HG02870 (cell line): ENCODE results near the gene USP43.

ENCODE experiments used
- ATAC-seq: cut with Tn5 transposase; IDR thresholded peaks from one replicate; pipeline ENCODE4 v1.9.1; 2021; ENCODE audit warnings: mild to moderate bottlenecking, moderate library complexity; ENCODE audit not compliant: unreplicated experiment

USP43 gene

DNA sequence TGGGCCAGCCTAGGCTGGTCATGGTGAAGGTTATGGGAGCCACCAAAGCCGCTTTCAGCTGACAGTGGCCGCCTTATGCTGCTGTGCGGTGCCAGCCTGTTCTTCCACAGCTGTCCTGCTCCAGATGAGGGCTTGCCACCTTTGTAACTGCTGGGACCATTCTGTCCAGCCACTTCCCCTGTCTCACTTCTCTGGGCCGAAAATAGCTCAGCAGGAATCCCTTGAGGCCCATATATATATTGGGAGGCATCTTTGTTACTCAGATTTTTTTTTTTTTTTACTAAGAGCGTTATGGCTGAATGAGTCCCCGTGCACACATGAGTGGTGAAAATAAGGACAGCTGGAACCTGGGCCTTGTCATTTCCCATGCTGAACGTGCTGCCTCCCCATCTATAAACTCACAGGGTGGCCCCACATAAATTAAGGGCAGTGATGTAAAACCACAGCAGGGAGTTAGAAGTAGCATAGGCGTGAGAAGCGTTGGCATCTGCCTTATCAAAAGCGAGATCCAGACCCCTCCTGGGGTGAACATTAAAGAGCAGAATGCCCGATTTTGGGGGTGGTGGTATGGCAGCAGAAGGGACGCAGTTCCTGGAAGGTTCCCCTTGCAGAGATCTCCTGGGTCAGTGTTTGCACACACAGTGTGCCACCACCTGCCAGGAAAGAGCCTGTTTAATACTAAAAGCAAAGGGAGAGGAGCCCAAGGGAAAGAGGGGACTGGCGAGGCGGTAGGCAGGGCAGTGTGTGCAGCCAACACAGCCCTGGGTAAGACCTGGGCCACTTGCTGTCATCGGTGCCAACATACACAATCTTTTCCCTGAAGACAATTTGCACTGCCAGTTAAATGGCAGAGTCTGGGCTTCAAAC, 57.8 kb downstream of the USP43 start:
- ATAC-seq = no peak

DNA sequence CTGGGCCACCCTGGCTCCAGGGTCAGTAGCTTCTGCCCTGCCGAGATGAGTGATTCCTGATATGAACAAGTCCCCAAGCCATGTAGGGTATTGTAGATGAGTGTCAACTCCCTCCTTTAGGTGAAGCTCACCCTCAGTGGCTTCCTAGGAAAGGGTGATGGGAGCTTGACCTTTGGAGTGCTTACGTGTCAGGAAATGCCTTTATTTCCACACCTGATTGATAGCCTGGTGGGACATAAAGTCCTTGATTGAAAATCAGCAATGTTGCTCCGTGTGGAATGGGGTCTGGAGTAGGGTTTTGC, 58.4 kb downstream of the USP43 start:
- no peak for ATAC-seq

DNA sequence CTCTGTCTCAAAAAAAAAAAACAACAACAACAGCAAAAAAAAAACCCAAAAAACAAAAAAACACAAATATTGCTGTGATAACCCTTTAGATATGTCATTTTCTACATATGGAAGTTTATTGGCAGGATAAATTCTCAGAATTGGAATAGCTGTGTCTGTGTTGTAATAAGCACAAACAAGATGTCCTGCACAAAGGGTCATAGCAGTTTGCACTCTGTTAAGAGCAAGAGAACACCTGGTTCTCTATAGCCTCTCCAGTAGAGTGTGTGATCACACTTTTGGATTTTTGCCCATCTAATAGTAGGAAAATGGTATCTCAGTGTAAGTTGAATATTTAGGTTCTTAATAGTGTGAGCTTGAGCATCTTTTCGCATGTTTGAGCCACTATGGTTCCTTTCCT, 60.4 kb downstream of the USP43 start:
- ATAC-seq = no peak

DNA sequence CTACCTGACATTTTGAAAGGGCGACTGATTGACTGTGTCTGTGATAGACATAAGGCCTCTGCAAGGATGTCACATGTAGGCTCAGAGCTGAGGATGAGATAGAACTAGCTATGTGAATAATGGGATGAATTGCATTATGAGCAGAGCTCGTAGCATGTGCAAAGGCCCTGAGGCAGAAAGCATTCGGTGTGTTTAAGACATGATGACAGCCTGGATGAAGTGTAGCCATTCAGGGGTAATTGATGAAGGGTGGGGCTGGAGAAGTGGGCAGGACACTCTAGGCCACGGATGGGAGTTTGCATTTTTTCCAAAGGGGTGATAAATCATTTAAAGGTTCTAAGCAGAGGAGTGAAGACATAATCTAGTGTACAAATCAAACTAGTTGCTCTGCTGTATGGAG, 62.6 kb downstream of the USP43 start:
- ATAC-seq = no peak

DNA sequence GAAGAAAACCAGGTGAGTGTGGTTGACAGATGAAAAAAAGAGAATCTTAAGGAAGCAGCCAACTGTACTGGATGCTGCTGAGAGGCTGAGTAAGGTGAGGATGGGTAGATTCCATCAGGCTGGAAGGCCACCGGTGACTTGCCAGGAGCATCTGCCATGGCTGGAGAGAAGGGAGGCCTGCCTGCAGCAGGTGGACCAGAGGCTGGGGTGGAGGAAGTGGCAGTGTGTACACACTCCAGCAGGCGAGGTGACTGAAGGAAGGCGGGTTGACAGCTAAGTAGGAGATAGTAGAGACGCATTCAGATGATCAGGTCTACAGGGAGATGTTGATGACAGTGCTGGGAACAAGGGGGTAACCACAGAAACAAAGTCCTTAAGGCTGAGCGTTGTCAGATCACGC, 69.5 kb downstream of the USP43 start:
- no peak for ATAC-seq

DNA sequence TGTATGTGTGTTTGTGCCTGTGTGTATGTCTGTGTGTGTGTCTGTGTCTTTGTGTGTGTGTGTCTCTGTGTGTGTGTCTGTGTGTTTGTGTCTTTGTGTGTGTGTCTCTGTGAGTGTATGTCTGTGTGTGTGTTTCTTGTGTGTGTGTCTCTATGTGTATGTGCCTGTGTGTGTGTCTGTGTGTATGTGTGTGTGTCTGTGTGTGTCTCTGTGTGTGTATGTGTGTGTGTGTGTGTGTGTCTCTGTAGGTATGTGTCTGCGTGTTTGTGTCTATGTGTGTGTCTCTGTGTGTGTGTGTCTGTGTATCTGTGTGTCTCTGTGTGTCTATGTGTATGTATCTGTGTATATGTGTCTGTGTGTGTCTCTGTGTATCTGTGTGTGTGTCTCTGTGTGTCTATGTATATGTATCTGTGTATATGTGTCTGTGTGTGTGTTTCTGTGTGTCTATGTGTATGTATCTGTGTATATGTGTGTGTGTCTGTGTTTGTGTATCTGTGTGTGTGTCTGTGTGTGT, 70.2 kb downstream of the USP43 start:
- ATAC-seq = no peak

DNA sequence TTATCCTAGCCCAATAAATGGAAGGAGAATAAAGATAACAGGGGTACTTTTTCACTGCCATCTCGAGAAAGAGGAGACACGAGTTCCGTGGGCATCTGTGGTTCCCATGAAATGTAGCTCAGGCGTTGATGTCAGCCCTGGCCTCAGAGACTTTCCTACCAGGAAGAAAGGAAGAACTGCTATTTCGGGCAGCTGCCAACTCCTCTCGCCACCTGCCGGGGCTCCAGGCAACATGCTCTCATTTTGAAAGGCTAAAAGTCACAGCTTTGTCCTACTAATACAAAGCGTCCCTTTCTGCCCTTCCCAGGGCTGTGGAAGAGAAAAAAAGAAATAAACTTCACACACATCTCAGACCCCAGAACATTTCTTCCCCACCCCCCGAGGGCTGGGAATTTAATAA, 80.3 kb downstream of the USP43 start:
- ATAC-seq = no peak

DNA sequence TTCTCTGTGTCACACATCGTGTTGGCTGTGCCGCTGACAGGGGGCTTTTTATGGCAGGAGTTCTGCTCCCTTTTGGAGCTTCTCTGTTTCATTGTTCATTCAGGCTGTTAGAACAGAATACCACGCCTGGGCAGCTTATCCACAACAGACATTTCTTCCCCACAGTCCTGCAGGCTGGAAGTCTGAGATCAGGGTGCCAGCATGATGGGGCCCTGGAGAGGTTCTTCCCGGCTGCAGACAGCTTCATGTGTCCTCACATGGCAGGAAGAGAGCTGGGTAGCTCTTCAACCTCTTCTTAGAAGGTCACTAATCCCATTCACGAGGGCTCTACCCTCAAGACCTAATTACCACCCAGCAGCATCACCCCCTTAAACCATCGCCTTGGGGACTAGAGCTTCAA, 81.0 kb downstream of the USP43 start:
- no peak for ATAC-seq

DNA sequence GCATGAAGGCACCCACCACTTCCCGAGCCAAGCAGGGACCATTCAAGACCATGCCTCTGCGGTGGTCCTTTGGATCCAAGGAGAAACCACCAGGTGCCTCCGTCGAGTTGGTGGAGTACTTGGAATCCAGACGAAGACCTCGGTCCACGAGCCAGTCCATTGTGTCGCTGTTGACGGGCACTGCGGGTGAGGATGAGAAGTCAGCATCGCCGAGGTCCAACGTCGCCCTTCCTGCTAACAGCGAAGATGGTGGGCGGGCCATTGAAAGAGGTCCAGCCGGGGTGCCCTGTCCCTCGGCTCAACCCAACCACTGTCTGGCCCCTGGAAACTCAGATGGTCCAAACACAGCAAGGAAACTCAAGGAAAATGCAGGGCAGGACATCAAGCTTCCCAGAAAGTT, 82.7 kb downstream of the USP43 start:
- no peak for ATAC-seq

DNA sequence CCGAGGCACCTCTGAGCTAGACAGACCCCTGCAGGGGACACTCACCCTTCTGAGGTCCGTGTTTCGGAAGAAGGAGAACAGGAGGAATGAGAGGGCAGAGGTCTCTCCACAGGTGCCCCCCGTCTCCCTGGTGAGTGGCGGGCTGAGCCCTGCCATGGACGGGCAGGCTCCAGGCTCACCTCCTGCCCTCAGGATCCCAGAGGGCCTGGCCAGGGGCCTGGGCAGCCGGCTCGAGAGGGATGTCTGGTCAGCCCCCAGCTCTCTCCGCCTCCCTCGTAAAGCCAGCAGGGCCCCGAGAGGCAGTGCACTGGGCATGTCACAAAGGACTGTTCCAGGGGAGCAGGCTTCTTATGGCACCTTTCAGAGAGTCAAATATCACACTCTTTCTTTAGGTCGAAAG, 83.2 kb downstream of the USP43 start:
- ATAC-seq = no peak

DNA sequence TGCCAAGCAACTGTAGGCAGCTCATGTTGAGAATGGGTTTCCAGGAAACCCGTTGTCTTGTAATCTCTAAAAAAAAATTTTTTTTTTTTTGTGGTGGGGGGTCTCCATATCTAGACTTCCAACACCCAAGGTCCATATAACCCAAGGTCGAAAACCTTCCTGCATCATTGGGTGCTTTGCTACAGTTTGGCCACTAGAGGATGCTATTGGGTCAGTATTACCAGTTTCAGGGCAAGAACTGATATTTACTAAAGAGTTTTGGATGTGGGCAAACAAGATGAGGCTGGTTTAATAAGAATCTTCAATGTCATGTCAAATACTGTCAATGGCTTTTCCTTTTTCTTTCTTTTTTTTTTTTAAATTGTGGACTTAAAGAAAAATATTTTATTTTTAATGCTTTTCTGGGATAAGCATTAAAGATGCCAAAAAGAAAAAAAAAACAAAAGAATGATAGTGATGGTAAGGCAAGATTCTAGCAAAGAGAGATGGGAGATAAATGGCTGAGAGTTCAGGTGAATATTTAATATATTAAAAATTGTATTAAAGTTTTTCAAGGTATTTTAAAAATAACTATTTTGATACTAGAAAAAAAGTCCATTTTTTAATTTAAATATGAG, 83.8 kb downstream of the USP43 start:
- no peak for ATAC-seq

DNA sequence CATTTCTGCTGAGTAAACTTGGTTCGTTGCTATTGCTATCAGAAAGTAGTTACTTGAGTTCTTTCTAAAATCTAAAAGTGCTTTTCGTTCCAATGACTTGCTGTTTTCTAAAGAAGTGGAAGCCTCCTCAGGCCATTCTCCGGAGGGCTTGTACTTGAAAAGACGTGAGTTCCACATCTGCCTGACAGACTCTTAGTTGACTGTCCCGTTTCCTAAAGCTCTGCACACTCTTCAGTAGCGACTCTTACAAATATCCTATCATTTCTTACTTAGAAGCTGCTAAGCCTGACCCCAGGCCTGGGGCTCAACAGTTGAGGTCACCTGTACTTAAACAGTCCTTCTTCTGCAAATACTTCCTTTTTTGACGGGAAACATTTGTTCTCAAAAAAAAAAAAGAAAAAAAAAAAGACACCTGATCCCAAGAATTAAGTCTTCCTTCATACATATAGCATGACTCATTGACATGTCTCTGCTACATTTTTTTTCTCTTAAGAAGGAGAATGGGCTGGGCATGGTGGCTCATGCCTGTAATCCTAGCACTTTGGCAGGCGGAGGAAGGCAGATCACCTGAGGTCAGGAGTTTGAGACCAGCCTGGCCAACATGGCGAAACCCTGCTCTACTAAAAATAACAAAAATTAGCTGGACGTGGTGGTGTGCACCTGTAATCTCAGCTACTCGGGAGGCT, 84.6 kb downstream of the USP43 start:
- no peak for ATAC-seq

DNA sequence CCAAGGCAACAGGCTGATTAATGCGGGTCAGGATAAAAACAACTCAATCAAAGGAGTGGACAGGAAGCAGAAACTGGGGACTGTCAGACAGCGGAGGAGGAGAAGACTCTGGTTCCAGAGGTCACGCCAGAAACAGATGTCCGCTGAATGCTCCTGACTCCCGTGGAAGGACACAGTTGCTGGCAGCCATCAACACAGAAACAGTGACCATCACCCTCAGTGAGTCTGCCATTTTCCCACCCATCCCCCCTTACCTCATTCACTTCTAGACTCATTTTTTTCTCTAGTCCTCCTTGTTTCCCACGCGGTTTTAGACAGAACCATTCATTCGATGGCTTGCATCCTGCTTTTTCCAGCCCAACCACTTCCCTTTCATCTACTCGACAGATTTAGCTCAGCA, 105.2 kb downstream of the USP43 start:
- ATAC-seq = no peak

DNA sequence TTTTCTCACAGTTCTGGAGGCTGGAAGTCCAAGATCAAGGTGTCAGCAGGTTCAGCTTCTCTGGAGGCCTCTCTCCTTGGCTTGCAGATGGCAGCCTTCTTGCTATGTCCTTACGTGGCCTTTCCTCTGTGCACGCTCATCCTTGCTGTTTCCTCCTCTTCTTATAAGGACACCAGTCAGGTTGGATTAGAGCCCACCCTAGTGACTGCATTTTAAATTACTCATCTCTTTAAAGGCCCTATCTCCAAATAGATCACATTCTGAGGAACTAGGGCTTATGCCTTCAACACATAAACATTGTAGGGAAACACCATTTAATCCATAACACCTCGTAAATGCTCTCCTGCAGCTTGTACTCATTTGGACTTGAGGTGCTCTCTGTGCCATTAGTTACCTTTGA, 109.8 kb downstream of the USP43 start:
- ATAC-seq = no peak

DNA sequence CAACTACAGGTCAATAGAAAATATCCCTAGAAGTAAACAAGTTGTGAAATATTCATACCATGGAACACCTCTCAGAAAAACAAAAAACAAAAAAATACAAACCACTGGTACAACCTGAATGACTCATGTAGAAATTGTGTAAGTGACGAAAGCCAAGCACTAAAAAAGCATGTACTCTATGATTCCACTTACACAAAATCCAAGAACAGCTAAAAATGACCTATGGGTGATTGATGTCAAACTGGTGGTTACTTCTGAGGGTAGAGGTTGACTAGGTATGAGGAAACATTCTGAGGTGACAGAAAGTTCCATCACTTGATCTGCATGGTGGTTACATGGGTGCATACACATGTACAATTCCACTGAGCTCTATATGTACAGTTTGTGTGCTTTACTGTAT, 114.9 kb downstream of the USP43 start:
- ATAC-seq = no peak

DNA sequence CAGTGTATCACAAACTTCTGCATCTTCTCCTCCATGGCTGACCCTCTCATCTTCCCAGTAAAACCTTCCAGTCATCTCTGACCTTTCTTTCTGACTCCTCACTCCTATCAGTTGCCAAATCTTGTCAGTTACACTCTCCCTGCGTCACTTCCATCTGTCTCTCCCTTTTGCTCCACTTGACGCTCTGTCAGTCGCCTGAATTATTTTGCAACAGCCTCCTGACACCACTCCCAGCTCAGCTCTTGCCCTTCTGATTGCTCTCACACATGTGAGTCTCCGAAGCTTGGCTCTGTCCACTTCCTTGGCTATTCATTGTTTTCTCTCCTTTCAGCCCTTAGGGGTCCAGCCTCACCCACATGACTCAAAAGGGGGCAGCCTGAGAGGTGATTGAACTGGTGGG, 118.3 kb downstream of the USP43 start:
- no peak for ATAC-seq

DNA sequence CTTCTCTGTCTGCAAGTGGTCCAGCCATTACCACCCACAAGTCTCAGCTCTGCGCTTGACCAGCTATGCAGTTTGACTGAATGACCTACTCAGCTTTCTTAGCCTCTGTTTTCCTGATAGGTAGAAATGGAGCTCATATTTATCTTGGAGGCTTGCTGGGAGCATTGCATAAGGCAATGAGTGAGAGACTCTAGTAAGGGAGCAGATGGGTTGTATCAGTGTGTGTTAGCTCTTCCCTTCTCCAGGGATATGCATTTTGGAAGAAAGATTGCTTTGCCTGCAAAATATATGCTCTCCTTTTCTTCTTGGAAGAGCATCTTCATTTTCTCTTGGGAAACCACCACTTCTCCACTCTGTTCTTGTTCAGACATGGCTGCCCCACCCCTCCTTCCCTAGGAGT, 120.0 kb downstream of the USP43 start:
- ATAC-seq = no peak

DNA sequence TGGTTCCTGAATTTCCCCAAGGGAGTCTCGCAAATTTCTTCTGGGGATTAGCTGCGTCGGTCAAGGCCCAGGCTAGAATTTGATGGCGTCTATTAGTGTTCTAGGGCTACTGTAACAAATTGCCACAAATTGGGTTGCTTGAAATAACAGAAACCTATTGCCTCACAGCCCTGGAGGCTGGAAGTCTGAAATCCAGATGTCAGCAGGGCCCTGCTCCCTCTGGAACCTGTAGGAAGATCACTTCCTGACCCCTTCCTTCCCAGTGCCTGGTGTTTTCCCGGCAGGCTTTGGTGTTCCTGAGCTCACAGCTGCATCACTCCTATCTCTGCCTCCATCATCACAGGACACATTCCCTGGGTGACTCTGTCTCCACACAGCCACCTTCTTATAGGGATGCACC, 121.7 kb downstream of the USP43 start:
- no peak for ATAC-seq

DNA sequence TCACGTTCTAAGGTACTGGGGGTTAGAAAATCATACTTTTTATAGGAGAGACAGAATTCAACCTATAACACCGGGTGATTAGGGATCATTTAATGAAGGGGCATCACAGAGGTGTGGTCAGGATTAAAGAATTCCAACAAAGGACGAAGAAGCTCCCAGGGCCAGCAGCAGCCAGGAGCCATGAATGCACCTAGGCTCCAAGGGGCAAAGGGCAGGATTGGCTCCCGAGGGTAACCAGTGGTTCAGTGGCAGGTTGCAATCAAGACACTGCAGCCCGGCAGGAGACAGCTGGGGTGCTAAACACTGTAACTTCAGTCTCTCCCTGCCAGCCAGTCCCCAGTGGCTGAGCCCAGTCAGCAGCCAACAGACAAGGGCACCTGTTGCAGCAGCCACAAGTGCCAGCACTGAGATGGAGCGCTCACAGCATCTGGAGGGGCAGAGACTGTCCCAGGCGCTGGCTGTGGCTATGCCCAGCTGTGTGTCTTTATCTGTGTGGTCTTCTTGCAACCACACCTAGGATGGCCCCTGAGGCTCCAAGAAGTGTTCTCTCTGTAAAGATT, 122.2 kb downstream of the USP43 start:
- no peak for ATAC-seq

DNA sequence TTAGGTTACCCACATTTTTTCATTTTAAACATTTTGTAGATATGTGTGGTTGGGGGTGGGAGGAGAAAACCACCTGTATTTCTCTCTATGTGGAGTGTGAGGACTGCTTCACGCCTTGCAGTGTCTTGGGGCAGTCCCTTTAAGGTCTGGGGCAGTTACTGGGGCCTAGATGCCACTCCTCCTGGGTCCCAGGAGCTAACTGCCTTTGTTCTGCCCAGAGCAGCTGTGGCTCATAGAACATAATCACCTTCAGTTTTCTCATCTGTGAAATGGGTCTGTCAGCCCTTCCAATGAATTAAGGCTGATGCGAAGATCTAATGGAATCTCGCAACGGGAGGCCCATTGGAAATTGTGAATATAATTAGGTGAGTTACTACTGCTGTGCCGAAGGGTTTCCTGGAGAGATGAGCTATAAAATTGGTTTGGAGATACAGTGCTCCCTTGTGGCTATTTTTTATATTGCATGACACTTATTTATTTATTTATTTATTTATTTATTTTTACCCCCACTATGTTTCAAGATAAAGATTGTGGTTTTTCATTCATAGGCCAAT, 123.1 kb downstream of the USP43 start:
- no peak for ATAC-seq

DNA sequence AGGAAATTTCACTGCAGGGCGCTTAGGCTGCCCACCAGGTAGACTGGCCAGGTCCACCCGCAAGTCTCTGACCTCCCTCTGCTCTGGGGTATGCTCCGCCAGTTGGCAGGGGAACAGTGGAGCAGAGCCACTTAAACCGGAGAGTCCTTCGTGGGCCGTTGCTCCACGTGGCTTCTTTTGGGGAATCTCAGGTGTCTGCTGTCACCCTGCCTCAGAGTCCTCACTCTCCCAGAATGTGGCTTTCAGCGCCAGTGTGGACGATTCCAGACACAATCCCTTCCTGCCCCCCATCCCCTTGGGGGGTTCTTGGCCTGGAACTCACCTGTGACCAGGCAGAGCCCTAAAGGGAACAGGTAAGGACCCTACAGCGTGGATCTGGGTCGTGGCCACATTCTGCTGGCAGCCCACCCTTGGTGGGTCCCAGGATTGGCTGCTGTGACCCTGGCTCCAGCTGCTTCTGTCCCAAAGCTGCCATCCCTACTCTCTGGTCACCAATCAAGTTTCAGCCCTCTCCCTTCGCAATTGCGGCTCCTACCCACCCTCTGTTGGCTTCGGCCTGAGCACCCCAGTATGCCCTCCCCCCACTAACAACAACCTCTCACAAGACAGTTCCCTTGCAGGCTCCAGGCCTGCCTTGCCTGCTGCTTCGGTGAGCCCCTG, 123.8 kb downstream of the USP43 start:
- ATAC-seq = no peak
